Eye (tissue), 1 donor: ENCODE data around the gene CYP2C9.
A peak's percentile ranks its signal among the peaks of the same experiment; 100 is the strongest.
"Not testable (repeated sequence)": the region's sequence is repeated elsewhere in the genome, so short reads cannot be mapped to it uniquely, and the experiment has no call there.

Experiments
- DNase-seq: peaks from one replicate; pipeline ENCODE4 v3.0.0-alpha.2; 2015

The CYP2C9 gene

DNA sequence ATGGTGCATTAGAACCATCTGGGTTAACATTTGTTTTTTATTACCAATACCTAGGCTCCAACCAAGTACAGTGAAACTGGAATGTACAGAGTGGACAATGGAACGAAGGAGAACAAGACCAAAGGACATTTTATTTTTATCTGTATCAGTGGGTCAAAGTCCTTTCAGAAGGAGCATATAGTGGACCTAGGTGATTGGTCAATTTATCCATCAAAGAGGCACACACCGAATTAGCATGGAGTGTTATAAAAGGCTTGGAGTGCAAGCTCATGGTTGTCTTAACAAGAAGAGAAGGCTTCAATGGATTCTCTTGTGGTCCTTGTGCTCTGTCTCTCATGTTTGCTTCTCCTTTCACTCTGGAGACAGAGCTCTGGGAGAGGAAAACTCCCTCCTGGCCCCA is at the start of gene CYP2C9:
CYP2C9 (plus strand) TSS at position 276 of the 400 bp plus-strand sequence; CDS start at position 301, 25 bp downstream.
- no peak for DNase-seq

DNA sequence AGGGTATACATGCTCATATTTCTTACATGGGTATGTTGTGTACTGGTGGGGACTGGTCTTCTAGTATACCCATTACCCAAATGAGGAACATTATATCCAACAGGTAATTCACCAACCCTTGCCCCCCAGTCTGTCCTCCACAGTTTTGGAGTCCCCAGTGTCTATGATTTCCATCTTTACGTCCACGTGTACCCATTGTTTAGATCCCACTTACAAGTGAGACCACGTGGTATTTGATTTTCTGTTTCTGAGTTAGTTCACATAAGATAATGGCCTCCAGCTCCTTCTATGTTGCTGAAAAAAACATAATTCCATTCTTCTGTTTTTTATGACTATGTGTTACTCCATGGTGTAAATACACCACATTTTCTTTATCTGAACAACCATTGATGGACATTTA is 49.3 kb upstream of the CYP2C9 start:
- no peak for DNase-seq

DNA sequence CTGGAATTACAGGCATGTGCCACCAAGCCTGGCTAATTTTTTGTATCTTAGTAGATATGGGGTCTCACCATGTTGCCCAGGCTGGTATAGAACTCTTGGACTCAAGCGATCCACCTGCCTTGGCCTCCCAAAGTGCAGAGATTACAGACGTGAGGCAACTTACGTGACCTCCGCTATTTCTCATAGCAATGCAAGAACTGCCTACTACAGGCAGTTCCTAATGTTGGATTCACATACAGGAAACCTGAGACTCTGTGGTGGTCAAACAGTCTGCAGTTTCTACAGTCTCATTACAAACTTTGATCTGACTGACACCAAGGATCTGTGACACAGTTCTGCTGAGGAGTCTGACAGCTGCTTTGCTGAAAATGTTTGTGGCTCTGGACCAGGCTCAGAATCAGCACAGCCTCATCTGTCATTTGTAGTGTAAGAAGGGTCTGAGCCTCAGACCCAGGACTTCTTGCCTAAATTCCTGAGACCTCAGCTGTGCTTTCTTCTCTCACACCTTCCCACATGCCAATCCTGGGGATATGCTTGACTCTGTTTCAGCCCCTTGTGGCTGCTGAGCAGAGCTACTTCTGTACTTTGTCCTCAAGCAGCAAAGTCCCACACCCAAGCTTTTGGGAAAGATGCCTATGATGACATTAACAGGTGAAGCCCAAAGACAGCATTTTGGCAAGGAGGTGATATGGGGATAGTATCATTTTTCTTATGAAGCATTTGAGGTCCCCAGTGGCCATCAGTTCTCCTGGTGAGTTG is 48.0 kb upstream of the CYP2C9 start:
- DNase-seq: no peak

DNA sequence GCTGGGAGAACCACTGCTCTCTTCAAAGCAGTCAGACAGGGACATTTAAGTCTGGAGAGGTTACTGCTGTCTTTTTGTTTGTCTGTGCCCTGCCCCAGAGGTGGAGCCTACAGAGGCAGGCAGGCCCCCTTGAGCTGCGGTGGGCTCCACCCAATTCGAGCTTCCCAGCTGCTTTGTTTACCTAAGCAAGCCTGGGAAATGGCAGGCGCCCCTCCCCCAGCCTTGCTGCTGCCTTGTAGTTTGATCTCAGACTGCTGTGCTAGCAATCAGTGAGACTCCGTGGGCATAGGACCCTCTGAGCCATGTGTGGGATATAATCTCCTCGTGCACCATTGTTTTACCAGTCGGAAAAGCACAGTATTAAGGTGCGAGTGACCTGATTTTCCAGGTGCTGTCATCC is 40.0 kb upstream of the CYP2C9 start:
- not testable (repeated sequence) for DNase-seq

DNA sequence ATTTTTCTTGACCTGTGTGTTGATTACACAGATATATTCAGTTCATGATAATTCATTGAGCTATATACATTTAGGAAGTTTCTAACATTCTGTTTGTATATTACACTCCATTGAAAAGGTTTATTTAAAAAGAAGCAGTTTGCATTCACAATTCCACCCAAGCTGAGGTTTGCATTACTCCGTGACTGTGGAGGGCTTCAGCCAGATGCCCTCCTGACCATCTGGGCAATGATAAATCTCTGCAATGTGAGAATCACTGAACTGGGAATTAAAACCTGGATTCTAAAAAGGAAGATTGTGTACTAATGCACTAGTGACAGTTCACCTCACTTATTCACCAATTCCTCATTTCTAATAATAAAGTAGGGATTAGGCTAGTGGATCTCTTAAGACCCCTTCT is 36.4 kb upstream of the CYP2C9 start:
- no peak for DNase-seq

DNA sequence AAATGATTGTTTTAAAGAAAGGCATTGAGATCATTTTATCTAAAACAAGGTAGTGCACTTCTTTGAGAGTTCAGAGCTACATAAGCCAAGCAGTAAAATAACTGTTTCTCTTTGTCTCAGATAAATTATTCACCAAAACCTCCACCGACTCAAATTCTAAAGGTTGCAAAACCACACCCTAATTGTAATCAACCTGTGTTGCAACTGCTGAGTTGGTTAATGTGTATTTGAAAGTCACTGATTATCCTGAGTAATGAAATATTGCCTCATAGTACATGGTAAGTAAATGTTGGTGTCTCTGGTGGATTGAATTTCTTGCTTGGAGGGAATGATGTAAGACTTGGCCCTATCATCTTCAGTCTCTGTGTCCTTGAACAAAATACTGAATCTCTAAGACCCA is 35.9 kb upstream of the CYP2C9 start:
- no peak for DNase-seq

DNA sequence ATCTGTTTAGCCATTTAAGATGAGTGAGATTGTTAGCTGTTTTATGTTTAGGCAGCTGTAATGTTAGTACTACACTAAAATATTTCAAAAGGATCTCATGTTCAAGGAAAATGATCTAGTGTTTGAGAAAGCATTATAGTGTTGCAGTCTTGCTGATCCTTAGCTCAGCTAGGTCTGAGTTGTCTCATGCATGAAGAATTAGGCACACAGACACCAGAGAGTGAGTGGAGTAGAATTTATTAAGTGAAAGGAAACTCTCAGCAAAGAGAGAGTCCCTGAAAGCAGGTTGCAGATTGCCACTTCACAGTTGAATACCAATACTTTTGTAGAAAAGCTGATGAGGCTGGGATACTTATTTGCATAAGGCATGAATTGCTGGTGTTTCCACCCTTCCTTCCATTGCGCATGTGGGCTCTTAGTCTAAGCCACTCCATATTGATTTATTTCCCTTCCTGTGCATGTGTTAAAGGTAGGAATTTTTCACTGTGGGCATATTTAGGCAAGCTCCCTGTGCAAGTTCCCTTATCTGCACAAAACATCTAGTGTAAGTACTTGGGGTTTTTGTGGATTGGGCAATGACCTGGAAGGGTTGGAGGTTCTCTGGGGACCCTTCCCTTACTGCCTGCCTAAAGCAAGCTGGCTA is 33.8 kb upstream of the CYP2C9 start:
- DNase-seq: not testable (repeated sequence)

DNA sequence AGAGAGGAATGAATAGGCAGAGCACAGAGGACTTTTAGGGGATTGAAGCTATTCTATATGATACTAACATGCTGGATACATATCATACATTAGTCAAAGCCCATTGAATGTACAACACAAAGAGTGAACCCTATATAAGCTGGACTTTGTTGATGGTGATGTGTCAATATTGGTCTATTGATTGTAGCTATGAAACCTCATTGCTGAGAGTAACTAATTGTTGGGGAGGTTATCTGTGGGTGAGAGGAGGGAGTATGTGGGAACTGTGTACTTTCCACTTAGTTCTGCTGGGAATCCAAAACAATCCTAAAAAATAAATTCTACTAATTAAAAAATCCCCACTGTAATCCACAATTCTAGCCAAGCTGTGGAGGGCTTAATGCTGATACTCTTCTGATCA is 22.0 kb upstream of the CYP2C9 start:
- no peak for DNase-seq

DNA sequence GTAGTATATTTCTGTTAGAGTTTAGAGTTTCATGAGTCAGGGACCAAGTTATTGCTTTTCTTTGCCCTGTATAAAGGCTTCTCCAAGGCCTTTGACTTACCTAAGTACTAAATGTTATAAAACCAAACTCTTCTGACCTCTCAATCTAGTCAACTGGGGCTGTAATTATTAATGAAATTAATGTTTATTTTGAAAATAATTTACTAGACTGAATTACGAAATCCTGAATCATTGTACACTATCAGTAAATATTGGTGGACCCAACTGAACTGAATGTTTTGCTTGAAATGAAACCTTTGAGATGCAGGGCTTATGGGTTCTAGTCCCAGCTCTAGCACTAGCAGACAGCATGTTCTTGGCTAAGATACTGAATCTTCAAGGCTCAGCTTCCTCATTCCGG is 1.7 kb upstream of the CYP2C9 start:
- no peak for DNase-seq

DNA sequence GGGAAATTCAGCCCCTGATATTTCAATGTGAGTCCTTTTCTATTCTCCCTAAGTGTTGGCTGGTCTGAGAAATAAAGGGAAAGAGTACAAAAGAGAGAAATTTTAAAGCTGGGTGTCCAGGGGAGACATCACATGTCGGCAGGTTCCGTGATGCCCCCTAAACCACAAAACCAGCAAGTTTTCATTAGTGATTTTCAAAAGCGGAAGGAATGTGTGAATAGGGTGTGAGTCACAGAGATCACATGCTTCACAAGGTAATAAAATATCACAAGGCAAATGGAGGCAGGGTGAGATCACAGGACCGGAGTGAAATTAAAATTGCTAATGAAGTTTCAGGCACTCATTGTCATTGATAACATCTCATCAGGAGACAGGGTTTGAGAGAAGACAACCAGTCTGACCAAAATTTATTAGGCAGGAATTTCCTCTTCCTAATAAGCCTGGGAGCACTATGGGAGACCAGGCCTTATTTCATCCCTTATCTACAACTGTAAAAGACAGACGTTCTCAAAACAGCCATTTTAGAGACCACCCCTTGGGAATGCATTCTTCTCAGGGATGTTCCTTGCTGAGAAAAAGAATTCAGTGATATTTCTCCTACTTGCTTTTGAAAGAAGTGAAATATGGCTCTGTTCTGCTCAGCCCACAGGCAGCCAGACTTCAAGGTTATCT is 5.1 kb downstream of the CYP2C9 start:
- DNase-seq: not testable (repeated sequence)

DNA sequence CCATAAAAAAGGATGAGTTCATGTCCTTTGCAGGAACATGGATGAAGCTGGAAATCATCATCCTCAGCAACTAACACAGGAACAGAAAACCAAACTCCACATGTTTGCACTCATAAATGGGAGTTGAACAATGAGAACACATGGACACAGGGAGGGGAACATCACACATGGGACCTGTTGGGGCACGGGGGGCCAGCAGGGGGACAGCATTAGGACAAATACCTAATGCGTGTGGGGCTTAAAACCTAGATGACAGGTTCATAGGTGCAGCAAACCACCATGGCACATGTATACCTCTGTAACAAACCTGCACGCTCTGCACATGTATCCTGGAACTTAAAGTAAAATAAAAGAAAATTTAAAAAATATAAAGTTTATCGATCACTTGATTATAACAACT is 7.7 kb downstream of the CYP2C9 start:
- not testable (repeated sequence) for DNase-seq

DNA sequence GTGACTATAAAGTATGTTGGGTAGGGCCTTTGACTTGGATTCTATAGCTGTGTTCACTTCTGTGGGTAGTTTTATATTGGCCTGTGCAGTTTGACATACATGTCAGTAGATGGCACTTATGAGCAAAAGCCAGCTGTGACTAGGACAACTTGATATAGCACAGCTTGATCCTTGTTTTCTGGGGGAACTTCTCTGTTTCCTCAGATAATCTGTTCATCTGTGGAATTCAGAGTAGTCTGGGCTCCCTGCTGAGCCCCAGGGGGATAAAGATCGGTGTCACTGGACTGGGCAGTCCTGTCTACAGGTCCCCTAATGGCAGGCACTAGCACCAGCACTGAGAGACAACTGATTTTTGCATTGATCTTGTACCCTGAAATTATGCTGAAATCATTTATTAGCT is 25.4 kb downstream of the CYP2C9 start:
- peak; percentile 69 for DNase-seq

DNA sequence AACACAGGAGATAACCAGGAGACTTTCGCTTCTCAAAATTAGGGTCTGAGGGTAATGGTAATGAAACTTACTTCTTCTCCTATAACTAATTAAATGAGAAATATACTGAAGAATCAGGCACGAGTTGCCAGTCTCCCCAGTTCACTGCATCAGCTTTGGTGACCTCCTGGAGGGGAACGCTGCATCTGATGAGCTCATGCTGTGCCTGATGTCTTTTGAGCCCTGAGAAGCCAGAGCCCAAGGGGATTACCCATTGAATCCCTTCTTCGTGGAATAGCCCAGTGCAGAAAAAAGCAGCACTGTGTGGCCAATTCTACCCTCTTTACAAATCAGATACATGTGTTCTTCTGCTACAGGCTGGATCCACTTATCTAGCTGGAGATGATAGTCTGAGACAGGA is 45.1 kb downstream of the CYP2C9 start:
- DNase-seq: peak; percentile 30

DNA sequence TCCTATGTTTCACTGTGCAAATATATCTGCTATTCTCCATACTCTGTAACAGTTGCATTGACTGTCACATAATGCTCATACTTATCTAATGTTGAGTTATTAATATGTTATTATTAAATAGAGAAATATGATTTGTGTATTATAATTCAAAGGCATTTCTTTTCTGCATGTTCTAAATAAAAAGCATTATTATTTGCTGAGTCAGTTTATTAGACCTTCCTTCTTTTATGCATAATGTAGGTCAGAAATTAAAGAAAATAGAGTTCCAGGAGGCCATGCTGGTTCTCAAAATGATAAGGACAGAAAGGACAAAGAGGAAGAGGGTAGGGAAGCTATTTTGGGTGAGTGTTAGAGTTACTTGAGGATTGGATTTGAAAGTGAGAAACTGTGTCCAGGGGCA is 50.7 kb downstream of the CYP2C9 start:
- peak; percentile 8 for DNase-seq

DNA sequence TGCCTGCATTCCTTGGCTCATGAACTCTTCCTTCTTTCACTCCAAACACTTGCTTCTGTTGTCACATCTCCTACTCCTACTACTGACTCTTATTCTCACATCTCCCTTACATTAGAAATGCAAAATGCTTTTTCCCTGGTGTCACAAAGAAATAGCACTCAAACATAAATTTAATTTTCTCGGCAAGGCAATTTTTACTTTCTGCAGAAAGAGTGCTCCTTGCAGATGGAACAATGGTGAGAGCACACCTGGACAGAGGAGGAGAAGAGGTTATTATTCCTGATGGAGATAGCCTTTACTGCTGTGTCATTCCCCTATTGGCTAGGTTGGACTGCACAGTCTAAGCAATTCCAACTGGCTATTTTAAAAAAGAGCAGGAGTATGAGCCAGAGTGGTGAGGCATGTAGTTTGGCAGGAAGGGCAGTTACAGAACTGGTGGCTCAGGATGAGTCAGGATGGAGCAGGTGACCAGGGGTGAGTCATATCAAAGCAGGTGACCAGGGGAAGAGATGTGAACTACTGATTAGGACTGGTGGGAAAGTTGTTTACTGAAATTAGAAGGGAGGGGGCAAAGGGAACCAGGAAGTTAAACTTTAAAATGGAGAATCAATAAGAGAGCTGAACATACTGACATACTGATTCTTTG is 52.9 kb downstream of the CYP2C9 start:
- no peak for DNase-seq

DNA sequence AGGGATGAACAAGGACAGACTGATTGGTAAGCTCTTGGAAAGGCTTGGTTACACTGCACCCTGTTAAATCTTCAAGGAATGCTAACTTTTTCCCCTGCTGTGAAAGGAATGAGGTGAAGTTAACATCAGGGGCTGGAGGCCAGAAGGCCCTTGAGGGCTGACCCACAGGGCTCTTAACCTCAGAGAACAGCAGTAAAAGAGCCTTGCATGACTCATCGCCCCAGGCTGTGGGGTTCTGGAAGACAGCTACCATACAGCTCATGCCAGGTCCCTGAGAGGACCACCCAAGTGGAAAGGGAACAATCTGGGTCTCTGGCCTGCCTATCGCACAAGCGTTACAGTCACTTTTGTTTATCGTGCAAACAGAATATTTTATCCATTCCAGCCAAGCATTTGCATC is 54.4 kb downstream of the CYP2C9 start:
- DNase-seq: no peak

DNA sequence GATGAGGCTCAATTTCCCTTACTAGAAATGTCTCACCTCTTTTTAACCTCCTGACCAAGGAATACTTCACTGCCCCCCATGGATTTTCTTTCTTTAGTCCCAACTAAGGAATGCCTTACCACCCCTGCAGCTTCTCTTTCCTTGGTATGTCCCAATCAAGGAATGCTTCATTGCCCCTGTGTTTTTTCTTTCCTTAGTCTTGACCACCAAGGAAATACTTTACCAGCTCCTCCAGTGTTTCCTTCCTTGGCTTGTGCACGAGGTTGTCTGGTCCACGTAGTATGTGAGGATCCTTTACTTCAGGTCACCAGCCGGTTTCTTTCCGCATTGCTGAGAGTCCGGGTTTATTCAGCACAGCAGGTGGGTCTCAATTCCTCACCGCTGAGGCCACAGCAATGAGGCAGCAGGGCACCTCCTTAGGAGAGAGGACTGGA is 59.3 kb downstream of the CYP2C9 start:
- peak; percentile 55 for DNase-seq

DNA sequence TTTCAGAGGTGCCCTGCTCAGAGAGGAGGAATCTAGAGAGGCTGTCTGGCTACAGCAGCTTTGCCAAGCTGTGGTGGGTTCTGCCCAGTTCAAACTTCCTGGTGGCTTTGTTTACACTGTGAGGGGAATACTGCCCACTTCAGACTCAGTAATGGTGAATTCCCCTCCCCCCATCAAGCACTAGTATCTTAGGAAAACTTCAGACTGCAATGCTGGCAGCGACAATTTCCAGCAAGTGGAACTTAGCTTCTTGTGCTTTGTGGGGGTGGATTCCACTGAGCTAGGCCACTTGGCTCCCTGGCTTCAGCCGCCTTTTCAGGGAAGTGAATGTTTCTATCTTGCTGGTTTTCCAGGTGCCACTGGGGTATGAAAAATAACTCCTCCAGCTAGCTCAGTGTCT is 88.0 kb downstream of the CYP2C9 start:
- no peak for DNase-seq

DNA sequence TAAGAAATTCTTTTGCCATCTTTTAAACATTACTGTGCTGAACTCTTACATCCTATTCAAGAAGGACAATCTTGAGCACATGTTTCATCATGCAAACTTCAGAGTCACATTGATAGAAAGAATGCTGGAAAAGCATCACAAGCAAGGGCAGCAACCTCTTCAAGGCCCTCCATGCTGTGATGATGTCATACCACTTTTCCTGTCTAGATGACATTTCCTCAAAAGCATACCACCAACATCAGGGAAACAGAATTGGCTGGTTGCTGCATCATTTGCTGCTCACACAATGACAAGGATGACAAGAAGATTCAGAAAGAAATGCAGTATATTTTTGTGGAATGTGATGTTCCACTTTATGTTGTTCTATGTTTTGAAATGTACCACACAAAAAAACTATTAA is 93.2 kb downstream of the CYP2C9 start:
- no peak for DNase-seq

DNA sequence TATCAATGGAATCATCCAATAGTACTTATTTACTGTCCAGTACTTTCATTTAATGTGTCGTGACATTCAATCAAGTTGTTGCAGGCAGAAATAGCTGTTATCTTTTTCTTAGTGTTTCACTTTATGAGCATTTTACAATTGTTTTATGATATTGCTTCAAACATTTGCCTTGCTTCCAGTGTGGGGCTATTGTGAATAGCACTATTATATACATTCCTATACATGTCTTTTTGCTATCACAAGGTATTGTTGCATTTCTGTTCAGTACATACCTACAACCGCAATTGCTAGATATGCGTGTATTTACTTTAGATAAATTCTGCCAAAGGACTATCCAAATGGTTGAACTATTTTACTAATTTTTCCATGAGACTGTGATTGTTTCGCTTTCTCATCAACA is 95.9 kb downstream of the CYP2C9 start:
- no peak for DNase-seq

DNA sequence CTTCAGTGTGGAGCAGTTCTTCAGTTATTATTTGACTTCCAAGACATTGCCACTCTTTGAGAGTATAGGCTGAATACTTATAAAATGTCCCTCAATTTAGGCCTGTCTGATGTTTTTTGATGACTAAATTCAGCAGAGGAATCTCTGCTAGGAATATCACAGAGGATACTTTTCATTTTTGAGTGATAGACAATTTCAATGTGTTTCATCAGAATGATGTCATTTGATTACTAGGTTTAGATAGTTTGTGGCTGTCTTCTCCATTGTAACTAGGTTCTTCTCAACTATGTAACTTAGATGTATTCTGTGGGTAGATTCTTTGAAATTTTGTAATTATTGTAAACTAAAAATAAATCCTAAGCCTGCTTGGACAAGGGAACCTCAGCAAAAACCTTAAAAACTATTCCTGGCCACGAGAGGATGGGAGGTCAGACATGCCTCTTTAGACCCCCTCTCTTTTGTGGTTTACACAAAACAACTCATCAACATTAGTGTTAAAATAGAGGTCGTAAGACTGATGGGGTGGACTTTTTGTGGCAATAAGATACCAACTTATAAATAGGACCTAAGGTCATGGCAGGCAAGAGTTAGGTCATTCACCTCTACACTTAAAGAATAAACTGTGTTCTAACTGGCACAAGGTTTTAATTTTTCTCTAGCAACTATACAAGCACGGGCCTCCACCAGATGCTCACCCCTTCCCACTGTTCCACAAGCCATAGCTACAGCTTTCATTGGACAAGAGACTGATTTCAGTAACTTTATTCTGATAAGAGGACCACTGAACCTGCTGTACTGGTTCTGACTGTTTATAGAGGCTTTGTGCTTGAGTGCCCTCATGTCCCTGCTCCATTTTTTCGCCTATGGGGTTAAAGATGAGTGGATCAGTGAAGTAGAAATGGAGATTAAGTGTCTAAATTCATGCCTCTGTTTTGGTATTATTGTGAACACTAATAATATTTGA is 97.2 kb downstream of the CYP2C9 start:
- no peak for DNase-seq

DNA sequence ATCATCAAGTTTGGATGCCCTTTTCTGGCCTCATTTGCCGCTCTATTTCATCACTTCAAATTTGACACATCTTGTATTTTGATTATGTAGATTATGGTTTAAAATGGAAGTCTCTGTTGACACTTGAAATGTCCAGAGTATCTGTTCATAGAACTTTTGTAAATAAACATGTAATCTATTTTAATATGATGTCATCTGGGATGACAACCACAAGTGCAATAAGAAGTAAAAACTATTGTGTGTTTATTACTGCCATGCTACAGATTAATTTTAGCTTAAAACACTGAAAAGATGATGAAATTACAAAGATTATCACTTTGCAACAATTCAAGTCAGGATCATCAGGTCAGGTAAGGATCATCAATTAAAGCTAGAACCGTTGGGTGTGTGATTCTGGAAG is 100.8 kb downstream of the CYP2C9 start:
- no peak for DNase-seq
